Mucosa of descending colon (tissue), 3 donors: Measurements from ENCODE around the gene TMEM52. TPM values are rescaled to one million over a fixed set of nuclear protein-coding genes. Genes with fewer than 3 reads are reported as not detected.
A peak's percentile ranks its signal among the peaks of the same experiment; 100 is the strongest.

Experiments
- ATAC-seq: fragments of 200-7000 bp; cut with Tn5 transposase; one replicate; pipeline ENCODE4 v1.9.1; 2020; ENCODE audit warnings: mild to moderate bottlenecking, moderate library complexity
- DNase-seq, 3 donors: peaks; one replicate each; pipeline ENCODE4 v3.0.0-alpha.2; 2020
- H3K36me3 ChIP-seq: fragments of 200-600 bp; one replicate; pipeline ENCODE4 v1.8.0; 2021; ENCODE audit warnings: low read depth, mild to moderate bottlenecking
- H3K4me1 ChIP-seq: fragments of 200-600 bp; one replicate; pipeline ENCODE4 v1.8.0; 2021; ENCODE audit warnings: low read depth, mild to moderate bottlenecking
- H3K4me3 ChIP-seq: fragments of 200-600 bp; one replicate; pipeline ENCODE4 v1.8.0; 2021; ENCODE audit warnings: mild to moderate bottlenecking
- H3K9me3 ChIP-seq: fragments of 200-600 bp; one replicate; pipeline ENCODE4 v1.8.0; 2021; ENCODE audit warnings: mild to moderate bottlenecking
- intact Hi-C, 2 donors: fragments of 100-400 bp; cut with DNase I in 1 of 2; cut with micrococcal nuclease in 1 of 2; formaldehyde crosslinking; loops; one replicate each; pipeline versions ENCODE4 v1.11.0 to v1.11.1; 2022; cut with DNase I, micrococcal nuclease
- total RNA-seq, 3 donors: library from RNA; stranded (reverse); fragmentation: NEBNext Ultra II Directional in 2 of 3; extraction: Animal tissue kit (Norgen Biotek cat#: 25700) in 2 of 3; gene quantifications; one replicate each; pipeline versions ENCODE4 v1.2.1 to v1.2.4, GENCODE V29; 2021 to 2023
- TF ChIP-seq, protein P1 (sequence below): fragments of 200-600 bp; IDR thresholded peaks from one replicate; pipeline ENCODE4 v1.8.0; 2022; ENCODE audit warnings: antibody characterized with exemption, mild to moderate bottlenecking
- donor health status: DM: no; HTN: no; CAD: no; lungs with moderate emphysema.
- donor health status: DM: no; HTN: no; CAD: no.
- donor health status: DM: no; HTN: yes; CAD: no.

Gene TMEM52
- total RNA-seq, 3 donors from 2014 or later = 1.8 to 4.0 (median 3.0) TPM

DNA sequence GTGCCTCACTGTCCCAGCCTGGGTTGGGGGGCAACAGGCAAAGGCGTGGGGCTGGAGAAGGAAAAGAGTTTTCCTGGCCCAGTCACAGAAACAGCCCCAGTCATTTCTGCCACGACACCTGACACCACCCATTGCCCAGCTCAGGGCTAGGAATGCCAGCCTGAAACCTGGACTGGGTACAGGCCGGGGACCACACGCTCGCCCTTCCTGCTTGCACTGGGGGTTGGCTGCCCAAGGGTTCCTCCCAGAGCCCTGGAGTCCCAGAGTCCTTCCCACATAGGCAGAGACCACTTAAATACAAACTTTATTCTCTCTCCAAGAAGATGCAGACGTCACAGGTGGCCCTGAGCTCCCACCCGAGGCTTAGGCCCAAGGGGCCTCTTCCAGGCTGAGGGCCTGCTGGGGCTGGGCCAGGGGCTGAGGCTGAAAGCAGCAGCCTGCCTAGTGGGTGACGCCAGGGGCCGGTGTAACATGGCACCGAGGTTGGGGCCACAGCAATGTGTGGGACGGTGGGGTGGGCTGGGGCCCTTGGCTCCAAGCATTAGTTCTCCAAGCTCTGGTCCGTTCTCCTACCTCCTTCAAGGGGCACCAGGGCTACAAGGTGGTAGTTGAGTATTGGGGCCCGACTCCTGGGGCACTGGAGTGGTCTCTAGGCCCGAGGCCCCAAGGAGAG, 1.6 kb downstream of the TMEM52 start:
- ATAC-seq (no peak), DNase-seq (peak in 1 of 3 donors; percentile 61)
- intact Hi-C loops = loop anchor here in 1 of 2 donors (10.0 kb wide), 1 partner anchor 223 kb away; the partner anchor contains the start of gene SLC35E2B
- Histone ChIP-seq H3K4me3 (no peak overlapping the region), H3K4me1 (peaks cover 22% of the 10 kb centered on the region), H3K36me3 (peaks cover 4% of the 10 kb centered on the region), H3K9me3 (no peaks in the 10 kb centered on the region)
- TF ChIP-seq, protein P1, sequence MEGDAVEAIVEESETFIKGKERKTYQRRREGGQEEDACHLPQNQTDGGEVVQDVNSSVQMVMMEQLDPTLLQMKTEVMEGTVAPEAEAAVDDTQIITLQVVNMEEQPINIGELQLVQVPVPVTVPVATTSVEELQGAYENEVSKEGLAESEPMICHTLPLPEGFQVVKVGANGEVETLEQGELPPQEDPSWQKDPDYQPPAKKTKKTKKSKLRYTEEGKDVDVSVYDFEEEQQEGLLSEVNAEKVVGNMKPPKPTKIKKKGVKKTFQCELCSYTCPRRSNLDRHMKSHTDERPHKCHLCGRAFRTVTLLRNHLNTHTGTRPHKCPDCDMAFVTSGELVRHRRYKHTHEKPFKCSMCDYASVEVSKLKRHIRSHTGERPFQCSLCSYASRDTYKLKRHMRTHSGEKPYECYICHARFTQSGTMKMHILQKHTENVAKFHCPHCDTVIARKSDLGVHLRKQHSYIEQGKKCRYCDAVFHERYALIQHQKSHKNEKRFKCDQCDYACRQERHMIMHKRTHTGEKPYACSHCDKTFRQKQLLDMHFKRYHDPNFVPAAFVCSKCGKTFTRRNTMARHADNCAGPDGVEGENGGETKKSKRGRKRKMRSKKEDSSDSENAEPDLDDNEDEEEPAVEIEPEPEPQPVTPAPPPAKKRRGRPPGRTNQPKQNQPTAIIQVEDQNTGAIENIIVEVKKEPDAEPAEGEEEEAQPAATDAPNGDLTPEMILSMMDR = no peak

DNA sequence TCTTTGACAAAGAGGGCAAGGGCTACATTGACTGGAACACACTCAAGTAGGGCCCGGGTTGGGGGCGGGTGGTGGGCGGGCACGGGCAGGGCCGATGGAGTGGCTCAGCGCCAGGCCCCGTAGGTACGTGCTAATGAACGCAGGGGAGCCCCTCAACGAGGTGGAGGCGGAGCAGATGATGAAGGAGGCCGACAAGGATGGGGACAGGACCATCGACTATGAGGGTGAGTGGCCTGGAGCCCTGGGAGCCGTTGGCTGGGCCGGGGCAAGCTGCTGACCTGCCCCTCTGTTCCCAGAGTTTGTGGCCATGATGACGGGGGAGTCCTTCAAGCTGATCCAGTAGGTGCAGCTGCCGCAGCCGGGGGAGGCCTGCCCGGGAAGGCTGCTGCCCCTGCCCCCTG, 2.2 kb downstream of the TMEM52 start:
- Histone ChIP-seq H3K4me3 (no peak overlapping the region), H3K9me3 (no peaks in the 10 kb centered on the region), H3K4me1 (peaks cover 21% of the 10 kb centered on the region), H3K36me3 (peaks cover 4% of the 10 kb centered on the region)
- intact Hi-C loops = loop anchor here in 1 of 2 donors (10.0 kb wide), 1 partner anchor 222 kb away; the partner anchor contains the start of gene SLC35E2B
- ATAC-seq (no peak), DNase-seq (no peak)
- TF ChIP-seq, protein P1 = no peak

DNA sequence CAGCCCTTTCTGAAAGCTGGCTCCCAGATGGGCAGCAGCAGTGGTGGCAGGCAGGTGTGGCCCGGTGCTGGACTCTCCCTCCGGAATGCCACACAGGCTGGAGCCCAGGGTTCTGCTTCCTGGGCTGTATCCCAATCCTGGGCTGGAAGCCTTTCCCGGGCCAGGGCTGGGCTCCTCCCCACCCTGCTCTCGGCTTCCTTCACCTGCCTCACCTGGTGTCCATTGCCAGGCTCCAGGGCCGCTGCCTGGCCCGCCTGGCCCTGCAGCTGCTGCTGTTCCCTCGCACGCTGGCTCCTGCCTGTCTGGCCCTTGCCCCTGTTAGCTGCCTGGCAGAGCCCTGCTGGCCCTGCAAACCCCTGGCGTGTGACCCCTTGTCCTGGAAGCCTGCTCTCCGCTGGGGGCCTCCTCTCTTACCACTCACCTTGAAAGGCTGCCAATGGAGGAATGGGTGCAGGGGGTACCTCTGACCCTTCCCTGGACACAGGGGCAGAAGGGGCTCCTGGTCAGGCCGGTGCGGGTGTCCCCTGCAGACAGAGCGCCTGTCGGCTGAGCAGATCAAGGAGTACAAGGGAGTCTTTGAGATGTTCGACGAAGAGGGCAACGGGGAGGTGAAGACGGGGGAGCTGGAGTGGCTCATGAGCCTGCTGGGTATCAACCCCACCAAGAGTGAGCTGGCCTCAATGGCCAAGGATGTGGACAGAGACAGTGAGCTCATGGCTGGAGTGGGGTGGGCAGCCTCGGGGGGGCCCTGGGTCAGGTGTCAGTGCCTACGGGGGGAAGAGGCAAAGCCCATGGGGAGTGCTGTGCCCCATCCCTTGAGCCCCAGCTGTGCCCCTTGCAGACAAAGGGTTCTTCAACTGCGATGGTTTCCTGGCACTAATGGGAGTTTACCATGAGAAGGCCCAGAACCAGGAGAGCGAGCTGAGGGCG, 2.9 kb downstream of the TMEM52 start:
- ATAC-seq = peak; percentile 12
- Histone ChIP-seq H3K36me3 (peaks cover 4% of the 10 kb centered on the region), H3K9me3 (no peaks in the 10 kb centered on the region), H3K4me3 (no peak overlapping the region), H3K4me1 (peaks cover 21% of the 10 kb centered on the region)
- intact Hi-C loops = loop anchor here in 1 of 2 donors (10.0 kb wide), 1 partner anchor 221 kb away; the partner anchor contains the start of gene SLC35E2B
- DNase-seq = peak in 2 of 3 donors; percentile 54 to 72
- TF ChIP-seq, protein P1 = no peak

DNA sequence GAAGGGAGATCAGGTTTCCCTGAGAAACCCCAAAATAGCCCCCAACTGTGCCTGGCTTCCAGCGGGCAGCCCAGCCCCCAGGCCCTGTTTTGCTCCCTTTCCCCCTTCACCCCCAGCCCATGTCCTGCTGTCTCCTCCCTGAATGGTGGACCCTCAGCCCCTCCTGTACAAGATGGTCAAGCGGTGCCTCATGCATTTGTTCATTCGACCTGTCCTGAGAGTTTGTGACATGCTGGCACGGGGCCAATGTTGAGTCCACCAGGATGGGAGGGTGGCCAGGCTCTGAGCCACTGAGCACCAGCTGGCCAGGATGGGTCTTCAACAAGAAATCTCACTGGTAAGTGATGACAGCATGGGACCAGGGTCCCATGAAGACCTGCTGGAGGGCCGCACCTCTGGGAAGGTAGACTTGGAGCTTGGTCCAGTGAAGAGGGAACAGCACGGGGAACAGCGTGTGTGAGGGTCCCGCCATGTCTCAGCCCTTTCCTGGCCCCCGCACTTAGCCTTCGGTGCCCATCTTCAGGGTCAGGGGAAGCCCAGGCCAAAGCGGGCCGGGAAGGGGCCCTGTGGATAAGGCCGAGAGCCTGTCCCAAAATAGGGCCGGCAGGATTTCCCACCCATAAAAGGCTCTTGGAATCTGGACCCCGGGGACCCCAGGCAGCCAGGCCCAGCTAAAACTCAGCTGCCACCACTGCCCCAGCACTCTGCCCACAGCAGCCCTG, 3.9 kb downstream of the TMEM52 start, which contains the start of gene CALML6:
Gene CALML6 (plus strand): TSS at position 290 of the 722 bp plus-strand sequence. CDS start 21 bp downstream, at position 311.
- peaks cover 21% of the 10 kb centered on the region for H3K4me1 ChIP-seq
- H3K9me3 ChIP-seq = no peaks in the 10 kb centered on the region
- TF ChIP-seq, protein P1 = no peak
- ATAC-seq = no peak
- no peak for DNase-seq
- intact Hi-C loops = loop anchor here in 1 of 2 donors (10.0 kb wide), 1 partner anchor 220 kb away; the partner anchor contains the start of gene SLC35E2B
- peaks cover 4% of the 10 kb centered on the region for H3K36me3 ChIP-seq
- H3K4me3 ChIP-seq = no peak within 1 kb of the TSS
